Left renal cortex interstitium (tissue), 4 donors: ENCODE measurements around the gene TMEM150B. TPM values are rescaled to one million over a fixed set of nuclear protein-coding genes. Genes with fewer than 3 reads are reported as not detected.

ENCODE experiments used
- polyA plus RNA-seq, 4 donors: library from polyadenylated mRNA; unstranded; fragments of 120-200 nt; gene quantifications; one replicate each; pipeline ENCODE4 v1.2.1, GENCODE V29; 2013; ENCODE audit not compliant: insufficient read length in 4 of 4

The TMEM150B gene
- polyA plus RNA-seq, 4 donors = 1.0 to 1.7 (median 1.3) TPM

Other genes starting within 250 kb of the TMEM150B start
- gene EPS8L1, start 249.5 kb downstream of the TMEM150B start, polyA plus RNA-seq = 10 to 100 TPM; 38.4 to 86.0 (median 63.3) TPM
- 100 to 1,000 TPM in 2 of 4 donors, 10 to 100 TPM in 2; 58.7 to 123 (median 100) TPM for gene PPP1R12C, start 207.7 kb downstream of the TMEM150B start, polyA plus RNA-seq
- gene TNNT1, start 176.1 kb downstream of the TMEM150B start, polyA plus RNA-seq = 1 to 10 TPM; 2.7 to 7.7 (median 4.1) TPM
- 1 to 10 TPM; 3.3 to 6.6 (median 4.4) TPM for gene TNNI3, start 167.6 kb downstream of the TMEM150B start, polyA plus RNA-seq
- gene DNAAF3, start 158.7 kb downstream of the TMEM150B start, polyA plus RNA-seq = 1 to 10 TPM; 5.1 to 10.0 (median 9.6) TPM
- under 1 TPM; 0.07 to 0.71 (median 0.17) TPM for gene SYT5, start 145.1 kb downstream of the TMEM150B start, polyA plus RNA-seq
- gene PTPRH, start 115.8 kb downstream of the TMEM150B start, polyA plus RNA-seq = under 1 TPM; 0.06 to 0.17 (median 0.11) TPM
- 1 to 10 TPM; 2.4 to 7.4 (median 4.0) TPM for gene TMEM86B, start 96.6 kb downstream of the TMEM150B start, polyA plus RNA-seq
- 10 to 100 TPM; 37.3 to 61.5 (median 51.1) TPM for gene PPP6R1, start 66.3 kb downstream of the TMEM150B start, polyA plus RNA-seq
- 10 to 100 TPM; 26.0 to 51.5 (median 42.0) TPM for gene HSPBP1, start 45.2 kb downstream of the TMEM150B start, polyA plus RNA-seq
- gene BRSK1, start 41.3 kb downstream of the TMEM150B start, polyA plus RNA-seq = 10 to 100 TPM; 14.4 to 21.4 (median 15.9) TPM
- gene KMT5C, start 14.5 kb upstream of the TMEM150B start, polyA plus RNA-seq = 10 to 100 TPM; 13.5 to 36.8 (median 27.2) TPM
- 1 to 10 TPM in 3 of 4 donors, under 1 TPM in 1; 0.76 to 1.8 (median 1.4) TPM for gene COX6B2, start 29.4 kb upstream of the TMEM150B start, polyA plus RNA-seq
- under 1 TPM; 0.08 to 0.49 (median 0.21) TPM for gene GARIN5B, start 37.9 kb upstream of the TMEM150B start, polyA plus RNA-seq
- gene IL11, start 45.1 kb upstream of the TMEM150B start, polyA plus RNA-seq = 1 to 10 TPM; 1.0 to 2.6 (median 1.6) TPM
- under 1 TPM in 2 of 4 donors, not detected in 2; 0.40 to 0.76 TPM for gene TMEM190, start 51.5 kb upstream of the TMEM150B start, polyA plus RNA-seq
- 1 to 10 TPM in 2 of 4 donors, under 1 TPM in 2; 0.18 to 2.4 (median 1.0) TPM for gene TMEM238, start 59.0 kb upstream of the TMEM150B start, polyA plus RNA-seq
- gene RPL28, start 60.6 kb upstream of the TMEM150B start, polyA plus RNA-seq = 1,000 to 10,000 TPM in 3 of 4 donors, 100 to 1,000 TPM in 1; 826 to 1,568 (median 1,229) TPM
- 10 to 100 TPM; 38.3 to 71.0 (median 48.0) TPM for gene UBE2S, start 82.4 kb upstream of the TMEM150B start, polyA plus RNA-seq
- gene SHISA7, start 118.0 kb upstream of the TMEM150B start, polyA plus RNA-seq = under 1 TPM; 0.16 to 0.38 (median 0.22) TPM
- gene ISOC2, start 136.3 kb upstream of the TMEM150B start, polyA plus RNA-seq = 10 to 100 TPM; 33.8 to 59.3 (median 42.8) TPM
- gene C19orf85, start 139.4 kb upstream of the TMEM150B start, polyA plus RNA-seq = not detected
- gene ZNF628, start 151.3 kb upstream of the TMEM150B start, polyA plus RNA-seq = 1 to 10 TPM; 2.3 to 6.8 (median 4.4) TPM
- gene NAT14, start 159.8 kb upstream of the TMEM150B start, polyA plus RNA-seq = 10 to 100 TPM; 41.9 to 74.3 (median 57.1) TPM
- gene SSC5D, start 163.1 kb upstream of the TMEM150B start, polyA plus RNA-seq = 1 to 10 TPM; 1.4 to 3.1 (median 2.1) TPM
- gene SBK2, start 211.8 kb upstream of the TMEM150B start, polyA plus RNA-seq = 1 to 10 TPM in 1 of 4 donors, under 1 TPM in 3; 0.51 to 1.5 (median 0.88) TPM
- under 1 TPM; 0.10 to 0.22 (median 0.13) TPM for gene SBK3, start 220.2 kb upstream of the TMEM150B start, polyA plus RNA-seq